Measurements from ENCODE around the gene PIAS1.

DNA sequence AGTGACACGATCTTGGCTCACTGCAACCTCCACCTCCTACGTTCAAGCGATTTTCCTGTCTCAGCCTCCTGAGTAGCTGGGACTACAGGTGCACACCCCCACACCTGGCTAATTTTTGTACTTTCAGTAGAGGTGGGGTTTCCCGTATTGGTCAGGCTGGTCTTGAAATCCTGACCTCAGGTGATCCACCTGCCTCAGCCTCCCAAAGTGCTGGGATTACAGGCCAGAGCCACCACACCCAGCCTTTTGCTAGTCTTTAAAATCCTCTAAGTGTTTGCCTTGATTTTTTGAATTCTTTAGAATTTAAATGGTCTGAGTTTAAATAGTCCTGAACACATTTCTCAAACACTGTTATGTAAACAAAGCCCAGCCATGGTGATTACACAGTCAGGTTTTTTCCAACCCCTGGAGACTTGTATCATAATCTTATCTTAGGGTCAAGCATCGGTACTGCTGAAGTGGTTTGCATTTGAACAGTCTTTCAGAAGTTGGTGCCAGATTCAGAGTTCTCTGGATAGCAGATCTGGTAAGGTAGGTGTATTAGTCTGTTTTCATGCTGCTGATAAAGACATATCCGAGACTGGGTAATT lies 28.2 kb upstream of the PIAS1 start:
- TF ChIP-seq POLR2A (IDR thresholded peaks at IDR 0.05) (no peak), CTCF (IDR thresholded peaks at IDR 0.05) (no peak)
